ENCODE results near the gene HAT1.

DNA sequence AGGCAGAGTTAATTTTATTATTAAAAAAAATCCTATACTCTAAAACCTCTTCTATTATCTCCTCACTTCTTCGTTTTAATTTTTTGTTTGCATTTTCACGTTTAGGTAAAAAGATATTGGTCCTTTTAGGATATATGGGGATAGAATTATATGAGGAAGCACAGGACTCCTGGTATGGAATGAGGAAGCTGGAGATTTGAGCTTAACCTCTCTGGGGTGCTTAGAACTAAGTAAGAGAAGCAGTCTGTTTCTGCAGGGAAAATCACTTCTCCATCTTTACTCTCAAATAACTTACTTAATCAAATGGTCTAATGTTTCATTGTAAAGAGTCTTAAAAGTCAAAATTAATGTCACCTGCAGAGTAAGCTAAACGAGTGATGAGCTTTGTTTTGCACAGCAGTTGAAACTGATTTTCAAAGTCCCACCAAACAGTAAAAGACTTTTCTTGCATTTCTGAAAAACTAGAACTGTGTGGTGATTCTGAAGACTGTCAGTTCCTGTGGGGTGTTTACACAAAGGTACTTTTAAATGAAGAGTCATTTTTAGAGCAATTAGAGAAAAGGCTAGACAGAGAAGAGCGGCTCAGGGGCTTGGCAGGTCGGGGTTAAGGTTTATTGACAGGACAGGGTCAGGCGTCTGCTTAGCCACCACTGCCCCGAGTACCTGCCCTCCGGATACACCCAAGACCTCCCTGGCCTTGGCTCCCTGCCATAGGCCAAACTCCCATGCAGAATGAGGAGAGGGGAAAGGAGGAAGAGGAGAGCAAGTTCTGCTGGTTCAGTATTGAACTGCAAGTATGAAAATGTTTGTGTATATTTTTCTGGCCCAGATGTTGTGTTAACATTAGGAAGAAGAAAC lies 99.0 kb downstream of the HAT1 start:
- TF ChIP-seq CTCF (IDR thresholded peaks at IDR 0.05) (no peak), EP300 (IDR thresholded peaks at IDR 0.05) (no peak), POLR2A (IDR thresholded peaks at IDR 0.05) (no peak)

All from ovary (tissue), 3 donors.